MCF 10A (cell line): ENCODE data around the gene EP400. TPM values are rescaled to one million over a fixed set of nuclear protein-coding genes. Genes with fewer than 3 reads are reported as not detected.

ENCODE experiments used
- BruUV-seq: library from RNA; stranded (reverse); fragments of 400-500 nt; replicated peaks from 2 replicates; lab custom pipeline; 2021; lab: Mats Ljungman, UMichigan
- CTCF ChIA-PET: fragments of 300-600 bp; sonication (Branson Sonifier 250); formaldehyde crosslinking; extraction: SDS; loops from one replicate; lab custom pipeline; 2021; ENCODE audit warnings: antibody characterized with exemption, inconsistent platforms; lab: Yijun Ruan, JAX
- POLR2A ChIA-PET: fragments of 300-600, 350-650 bp; sonication (Branson Sonifier 250); formaldehyde crosslinking; extraction: SDS; loops from one replicate; lab custom pipeline; 2020; ENCODE audit warnings: antibody characterized with exemption, inconsistent platforms; lab: Yijun Ruan, JAX
- DNase-seq: peaks from one replicate; pipeline ENCODE4 v3.0.0-alpha.2; 2018; ENCODE audit not compliant: unreplicated experiment
- H3K27ac Mint-ChIP-seq: one replicate; pipeline ENCODE4 v1.8.0; 2022; ENCODE audit warnings: mild to moderate bottlenecking, low read depth, mixed read lengths; ENCODE audit not compliant: unreplicated experiment
- H3K27me3 Mint-ChIP-seq: one replicate; pipeline ENCODE4 v1.8.0; 2022; ENCODE audit warnings: mixed read lengths; ENCODE audit not compliant: insufficient read depth, unreplicated experiment
- H3K36me3 Mint-ChIP-seq: one replicate; pipeline ENCODE4 v1.8.0; 2022; ENCODE audit warnings: mild to moderate bottlenecking, moderate library complexity, mixed read lengths; ENCODE audit not compliant: insufficient read depth, unreplicated experiment
- H3K4me1 Mint-ChIP-seq: one replicate; pipeline ENCODE4 v1.8.0; 2022; ENCODE audit warnings: mixed read lengths; ENCODE audit not compliant: insufficient read depth, unreplicated experiment
- H3K4me3 Mint-ChIP-seq: one replicate; pipeline ENCODE4 v1.8.0; 2022; ENCODE audit warnings: mild to moderate bottlenecking, moderate library complexity, mixed read lengths; ENCODE audit not compliant: unreplicated experiment
- H3K9me3 Mint-ChIP-seq: one replicate; pipeline ENCODE4 v1.8.0; 2022; ENCODE audit warnings: mixed read lengths; ENCODE audit not compliant: unreplicated experiment
- intact Hi-C: fragments of 100-400 bp; cut with micrococcal nuclease; formaldehyde crosslinking; loops from 2 replicates; pipeline ENCODE4 v1.14.1; 2022
- total RNA-seq: library from RNA; stranded (reverse); gene quantifications from 2 replicates; pipeline ENCODE4 v1.2.3, GENCODE V29; 2022
- TF ChIP-seq, protein P1 (sequence below): fragments of 200-600 bp; IDR thresholded peaks from one replicate; pipeline ENCODE4 v1.8.0; 2022; ENCODE audit warnings: antibody characterized with exemption, mild to moderate bottlenecking; ENCODE audit not compliant: unreplicated experiment

EP400 gene
- total RNA-seq, 1 experiment from 2014 or later = 52.4 TPM

DNA sequence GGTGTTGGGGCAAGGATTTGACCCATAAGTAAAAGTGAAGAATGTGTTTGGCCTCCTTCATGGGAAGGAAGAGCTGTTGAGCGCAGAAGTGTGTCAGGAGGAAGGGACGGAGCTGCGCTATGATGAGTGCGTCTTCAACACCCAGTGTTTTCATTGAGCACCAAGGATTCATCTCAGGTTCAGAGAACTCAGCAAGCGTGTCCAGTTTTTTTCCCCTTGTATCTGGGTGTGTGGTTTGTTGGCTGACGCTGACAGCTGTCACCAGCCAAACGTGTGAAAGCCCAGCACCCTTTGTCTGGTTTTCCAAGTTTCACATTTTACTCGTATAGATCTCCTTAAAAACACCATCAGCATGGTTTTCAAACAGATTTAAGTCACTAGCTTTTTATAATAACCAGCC, 12.3 kb downstream of the EP400 start:
- ChIA-PET CTCF (interaction anchor here (0.5 to 0.6 kb wide), 2 partner anchors 9 to 267 kb away, joined by 3 read pairs; no protein-coding TSS in a partner anchor), POLR2A (interaction anchor here (1.1 kb wide), 1 partner anchor 13 kb away, joined by 3 read pairs; the partner anchor contains the start of gene EP400)
- BruUV-seq = no TSS peak
- no peak overlapping the region for H3K27ac Mint-ChIP-seq
- TF ChIP-seq, protein P1, sequence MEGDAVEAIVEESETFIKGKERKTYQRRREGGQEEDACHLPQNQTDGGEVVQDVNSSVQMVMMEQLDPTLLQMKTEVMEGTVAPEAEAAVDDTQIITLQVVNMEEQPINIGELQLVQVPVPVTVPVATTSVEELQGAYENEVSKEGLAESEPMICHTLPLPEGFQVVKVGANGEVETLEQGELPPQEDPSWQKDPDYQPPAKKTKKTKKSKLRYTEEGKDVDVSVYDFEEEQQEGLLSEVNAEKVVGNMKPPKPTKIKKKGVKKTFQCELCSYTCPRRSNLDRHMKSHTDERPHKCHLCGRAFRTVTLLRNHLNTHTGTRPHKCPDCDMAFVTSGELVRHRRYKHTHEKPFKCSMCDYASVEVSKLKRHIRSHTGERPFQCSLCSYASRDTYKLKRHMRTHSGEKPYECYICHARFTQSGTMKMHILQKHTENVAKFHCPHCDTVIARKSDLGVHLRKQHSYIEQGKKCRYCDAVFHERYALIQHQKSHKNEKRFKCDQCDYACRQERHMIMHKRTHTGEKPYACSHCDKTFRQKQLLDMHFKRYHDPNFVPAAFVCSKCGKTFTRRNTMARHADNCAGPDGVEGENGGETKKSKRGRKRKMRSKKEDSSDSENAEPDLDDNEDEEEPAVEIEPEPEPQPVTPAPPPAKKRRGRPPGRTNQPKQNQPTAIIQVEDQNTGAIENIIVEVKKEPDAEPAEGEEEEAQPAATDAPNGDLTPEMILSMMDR = no peak
- H3K4me3 Mint-ChIP-seq = no peak overlapping the region
- DNase-seq = no peak
- peaks cover 32% of the 10 kb centered on the region for H3K36me3 Mint-ChIP-seq
- H3K27me3 Mint-ChIP-seq = no peaks in the 10 kb centered on the region
- no peaks in the 10 kb centered on the region for H3K9me3 Mint-ChIP-seq
- peaks cover 38% of the 10 kb centered on the region for H3K4me1 Mint-ChIP-seq
- intact Hi-C loops = no loop called here

DNA sequence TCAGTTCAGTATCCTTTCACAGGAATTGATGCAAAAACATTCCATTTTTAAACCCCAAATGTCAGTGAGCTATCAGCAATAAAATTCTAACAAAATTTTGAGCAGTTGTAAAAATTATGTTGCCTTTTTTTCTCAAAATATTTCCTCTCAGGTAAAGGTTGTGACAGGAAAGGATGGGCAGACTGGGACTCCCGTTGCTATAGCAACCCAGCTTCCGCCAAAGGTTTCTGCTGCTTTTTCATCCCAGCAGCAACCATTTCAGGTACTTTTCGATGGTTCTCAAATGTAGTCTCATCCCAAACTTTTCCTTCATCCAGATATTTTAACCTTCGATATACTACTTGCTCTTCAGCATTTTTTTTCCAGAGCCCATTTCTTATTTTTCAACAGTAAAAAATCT, 13.6 kb downstream of the EP400 start:
- H3K27ac Mint-ChIP-seq = no peak overlapping the region
- H3K27me3 Mint-ChIP-seq = no peaks in the 10 kb centered on the region
- no TSS peak for BruUV-seq
- CTCF ChIA-PET = interaction anchor here (0.6 kb wide), 1 partner anchor 11 kb away, joined by 3 read pairs; no protein-coding TSS in a partner anchor
- intact Hi-C loops = no loop called here
- no peak overlapping the region for H3K4me3 Mint-ChIP-seq
- no peak for DNase-seq
- peaks cover 30% of the 10 kb centered on the region for H3K4me1 Mint-ChIP-seq
- POLR2A ChIA-PET = no interaction called here
- H3K9me3 Mint-ChIP-seq = no peaks in the 10 kb centered on the region
- H3K36me3 Mint-ChIP-seq = peaks cover 32% of the 10 kb centered on the region
- TF ChIP-seq, protein P1 = no peak

DNA sequence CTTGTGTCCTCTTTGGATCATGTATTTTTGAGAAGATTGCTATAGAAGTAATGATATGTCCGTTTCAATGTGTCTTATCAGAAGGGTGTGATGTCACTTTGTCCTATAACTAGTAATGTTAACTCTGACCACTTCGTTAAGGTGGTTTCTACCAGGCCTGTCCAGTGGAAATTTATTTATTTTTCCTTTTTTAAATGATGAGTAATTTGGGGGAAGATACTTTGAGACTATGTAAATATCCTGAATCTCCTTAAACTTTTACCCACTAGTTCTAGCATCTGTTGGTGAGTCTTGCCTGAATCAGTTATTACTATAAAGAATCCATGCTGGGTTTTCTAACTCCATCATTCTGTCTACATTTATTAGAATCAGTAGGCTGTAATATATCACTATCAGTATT, 15.3 kb downstream of the EP400 start:
- BruUV-seq = no TSS peak
- ChIA-PET POLR2A (interaction anchor here (1.0 kb wide), 1 partner anchor 12 kb away, joined by 3 read pairs; no protein-coding TSS in a partner anchor), CTCF (no interaction called here)
- DNase-seq = no peak
- peaks cover 33% of the 10 kb centered on the region for H3K36me3 Mint-ChIP-seq
- H3K4me3 Mint-ChIP-seq = no peak overlapping the region
- no peak overlapping the region for H3K27ac Mint-ChIP-seq
- H3K9me3 Mint-ChIP-seq = no peaks in the 10 kb centered on the region
- intact Hi-C loops = no loop called here
- H3K27me3 Mint-ChIP-seq = no peaks in the 10 kb centered on the region
- peaks cover 21% of the 10 kb centered on the region for H3K4me1 Mint-ChIP-seq
- TF ChIP-seq, protein P1 = no peak

DNA sequence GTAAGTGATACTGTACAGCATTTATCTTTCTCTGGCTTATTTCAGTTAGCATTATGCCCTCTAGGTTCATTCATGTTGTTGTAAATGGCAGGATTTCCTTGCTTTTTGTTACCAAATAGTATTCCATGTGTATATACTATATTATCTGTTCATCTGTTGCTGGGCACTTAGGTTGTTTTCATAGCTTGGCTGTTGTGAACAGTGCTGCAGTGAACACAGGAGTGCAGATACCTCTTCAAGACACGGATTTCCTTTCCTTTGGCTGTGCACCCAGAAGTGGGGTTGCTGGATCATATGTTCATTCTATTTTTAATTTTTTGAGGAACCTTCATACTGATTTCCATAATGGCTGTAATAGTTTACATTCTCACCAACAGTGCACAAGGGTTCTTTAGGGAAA, 21.5 kb downstream of the EP400 start:
- Mint-ChIP-seq H3K27ac (no peak overlapping the region), H3K27me3 (no peaks in the 10 kb centered on the region), H3K4me3 (no peak overlapping the region), H3K4me1 (no peaks in the 10 kb centered on the region), H3K9me3 (no peaks in the 10 kb centered on the region), H3K36me3 (peaks cover 29% of the 10 kb centered on the region)
- ChIA-PET CTCF (interaction anchor here (0.6 kb wide), 1 partner anchor 144 kb away, joined by 3 read pairs; no protein-coding TSS in a partner anchor), POLR2A (no interaction called here)
- intact Hi-C loops = no loop called here
- no TSS peak for BruUV-seq
- no peak for DNase-seq
- TF ChIP-seq, protein P1 = no peak
